ENCODE measurements around the gene MGAM2.

MGAM2 gene

GRCh38 chr7:142150869-142151268 lies 39.4 kb downstream of the MGAM2 start:
- no peak overlapping the region for H3K4me3 ChIP-seq (ENCODE audit: low read depth, low read length)
- no peak for TF ChIP-seq CTCF (IDR thresholded peaks at IDR 0.05; ENCODE audit: borderline replicate concordance, insufficient read depth, low read depth, low read length)

- H3K4me3 ChIP-seq (ENCODE audit: low read depth, low read length): no peak overlapping the region
- no peak for TF ChIP-seq CTCF (IDR thresholded peaks at IDR 0.05; ENCODE audit: borderline replicate concordance, insufficient read depth, low read depth, low read length)
These were observed 40.6 kb downstream of the MGAM2 start for GRCh38 chr7:142152076-142152475.

- no peak for TF ChIP-seq CTCF (IDR thresholded peaks at IDR 0.05; ENCODE audit: borderline replicate concordance, insufficient read depth, low read depth, low read length)
- no peak overlapping the region for H3K4me3 ChIP-seq (ENCODE audit: low read depth, low read length)
These were observed 41.9 kb downstream of the MGAM2 start for GRCh38 chr7:142153400-142153799.

GRCh38 chr7:142158736-142159496 lies 47.4 kb downstream of the MGAM2 start:
- TF ChIP-seq CTCF (IDR thresholded peaks at IDR 0.05; ENCODE audit: borderline replicate concordance, insufficient read depth, low read depth, low read length): no peak

GRCh38 chr7:142161921-142162320 lies 50.4 kb downstream of the MGAM2 start:
- H3K4me3 ChIP-seq (ENCODE audit: low read depth, low read length): no peak overlapping the region
- no peak for TF ChIP-seq CTCF (IDR thresholded peaks at IDR 0.05; ENCODE audit: borderline replicate concordance, insufficient read depth, low read depth, low read length)

More at GRCh38 chr7:142158736-142159496, 47.4 kb downstream of the MGAM2 start:
- H3K4me3 ChIP-seq (ENCODE audit: low read depth, low read length): no peak overlapping the region

GRCh38 chr7:142168746-142169145 lies 57.2 kb downstream of the MGAM2 start:
- TF ChIP-seq CTCF (IDR thresholded peaks at IDR 0.05; ENCODE audit: borderline replicate concordance, insufficient read depth, low read depth, low read length): no peak

GRCh38 chr7:142172932-142173331 lies 61.4 kb downstream of the MGAM2 start:
- TF ChIP-seq CTCF (IDR thresholded peaks at IDR 0.05; ENCODE audit: borderline replicate concordance, insufficient read depth, low read depth, low read length): no peak
- H3K4me3 ChIP-seq (ENCODE audit: low read depth, low read length): no peak overlapping the region

More at GRCh38 chr7:142168746-142169145, 57.2 kb downstream of the MGAM2 start:
- H3K4me3 ChIP-seq (ENCODE audit: low read depth, low read length): no peak overlapping the region
